Astrocyte (in vitro differentiated cells and primary cell): ENCODE results near the gene ABCG4. TPM values are rescaled to one million over a fixed set of nuclear protein-coding genes. Genes with fewer than 3 reads are reported as not detected.

Experiments used
- DNase-seq: peaks from one replicate; pipeline ENCODE4 v3.0.0-alpha.2; 2010; ENCODE audit warnings: low read depth
- FAIRE-seq: peaks from 2 replicates; lab custom pipeline; 2011; peaks lifted over from hg19 to GRCh38; lab: Jason Lieb, UNC
- H2AFZ ChIP-seq: 2 replicates; pipeline ENCODE4 v1.6.0; 2012; ENCODE audit warnings: low read depth, low read length, inconsistent platforms
- H3K27ac ChIP-seq: 2 replicates; pipeline ENCODE4 v1.5.1; 2011; ENCODE audit warnings: low read depth, low read length, inconsistent platforms
- H3K27me3 ChIP-seq: 2 replicates; pipeline ENCODE4 v1.6.0; 2011; ENCODE audit warnings: low read length, inconsistent platforms; ENCODE audit not compliant: insufficient read depth
- H3K36me3 ChIP-seq: 2 replicates; pipeline ENCODE4 v1.5.1; 2011; ENCODE audit warnings: low read length, inconsistent platforms; ENCODE audit not compliant: insufficient read depth
- H3K4me1 ChIP-seq: 2 replicates; pipeline ENCODE4 v1.5.1; 2011; ENCODE audit warnings: low read length, inconsistent platforms; ENCODE audit not compliant: insufficient read depth
- H3K4me2 ChIP-seq: 2 replicates; pipeline ENCODE4 v1.6.0; 2012; ENCODE audit warnings: low read length, inconsistent platforms
- H3K4me3 ChIP-seq: 2 replicates; pipeline ENCODE4 v1.5.1; 2011; ENCODE audit warnings: low read depth, mild to moderate bottlenecking, low read length, inconsistent platforms; ENCODE audit not compliant: insufficient read depth
- H3K79me2 ChIP-seq: 2 replicates; pipeline ENCODE4 v1.6.0; 2012; ENCODE audit warnings: mild to moderate bottlenecking, low read length, inconsistent platforms; ENCODE audit not compliant: insufficient read depth
- H3K9ac ChIP-seq: 2 replicates; pipeline ENCODE4 v1.6.0; 2012; ENCODE audit warnings: mild to moderate bottlenecking, low read length, inconsistent platforms
- H3K9me3 ChIP-seq: 2 replicates; pipeline ENCODE4 v1.5.1; 2012; ENCODE audit warnings: low read depth, mild to moderate bottlenecking, low read length, inconsistent platforms; ENCODE audit not compliant: insufficient read depth
- H4K20me1 ChIP-seq: 2 replicates; pipeline ENCODE4 v1.6.0; 2012; ENCODE audit warnings: low read length, inconsistent platforms; ENCODE audit not compliant: insufficient read depth
- H3K27ac Mint-ChIP-seq: one replicate; pipeline ENCODE4 v1.8.0; 2021; ENCODE audit warnings: mild to moderate bottlenecking, mixed read lengths; ENCODE audit not compliant: unreplicated experiment
- H3K27me3 Mint-ChIP-seq: one replicate; pipeline ENCODE4 v1.8.0; 2021; ENCODE audit warnings: low read depth, mixed read lengths; ENCODE audit not compliant: unreplicated experiment
- H3K36me3 Mint-ChIP-seq: one replicate; pipeline ENCODE4 v1.8.0; 2021; ENCODE audit warnings: low read depth, mixed read lengths; ENCODE audit not compliant: unreplicated experiment
- H3K4me1 Mint-ChIP-seq: one replicate; pipeline ENCODE4 v1.8.0; 2021; ENCODE audit warnings: low read depth, mixed read lengths; ENCODE audit not compliant: unreplicated experiment
- H3K4me3 Mint-ChIP-seq: one replicate; pipeline ENCODE4 v1.8.0; 2021; ENCODE audit warnings: mild to moderate bottlenecking, moderate library complexity, mixed read lengths; ENCODE audit not compliant: unreplicated experiment
- H3K9me3 Mint-ChIP-seq: one replicate; pipeline ENCODE4 v1.8.0; 2021; ENCODE audit warnings: mild to moderate bottlenecking, mixed read lengths; ENCODE audit not compliant: unreplicated experiment
- EZH2 ChIP-seq: IDR thresholded peaks from 2 replicates; pipeline ENCODE4 v1.6.1; 2012; ENCODE audit warnings: mild to moderate bottlenecking, low read length, inconsistent platforms; ENCODE audit not compliant: insufficient read depth
- total RNA-seq: library from RNA; stranded (reverse); gene quantifications from 2 replicates; pipeline ENCODE4 v1.2.1, GENCODE V29; 2021
- TF ChIP-seq, protein P1 (sequence below): IDR thresholded peaks from 2 replicates; pipeline ENCODE4 v1.5.1; 2011; ENCODE audit warnings: low read depth, mild to moderate bottlenecking, inconsistent platforms, low read length, moderate library complexity; ENCODE audit not compliant: insufficient read depth

ABCG4 gene
- total RNA-seq, 1 donor from 2014 or later: 1.5 TPM

DNA sequence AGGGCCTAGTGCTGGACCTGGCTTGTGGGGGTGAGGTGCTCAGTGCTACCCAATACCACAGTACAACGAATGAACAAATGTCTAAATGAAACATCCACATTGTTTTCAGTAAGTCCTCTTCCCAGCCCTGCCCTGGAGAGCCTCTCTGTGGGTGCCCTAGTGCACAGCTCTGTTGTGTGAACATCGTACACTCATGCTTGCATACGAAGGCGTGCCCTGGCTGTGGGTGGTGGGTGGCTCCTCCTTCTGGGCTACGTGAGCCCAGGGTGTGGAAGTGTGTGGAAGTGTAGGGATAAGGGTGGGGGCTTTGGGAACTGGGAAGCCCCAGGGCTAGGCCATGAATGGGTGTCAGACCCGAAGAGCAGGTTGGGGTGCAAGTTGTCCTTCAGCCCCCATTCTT lies 19.1 kb downstream of the ABCG4 start:
- Mint-ChIP-seq H3K4me1 (peaks cover 8% of the 10 kb centered on the region), H3K36me3 (peaks cover 2% of the 10 kb centered on the region), H3K9me3 (no peaks in the 10 kb centered on the region), H3K4me3 (peak overlapping the region; percentile 73), H3K27me3 (peaks cover 4% of the 10 kb centered on the region), H3K27ac (peak overlapping the region; percentile 66)
- Histone ChIP-seq H2AFZ (peak overlapping the region; percentile 30), H3K4me3 (no peak overlapping the region), H4K20me1 (no peaks in the 10 kb centered on the region), H3K4me1 (peaks cover 15% of the 10 kb centered on the region), H3K27ac (no peak overlapping the region), H3K27me3 (no peaks in the 10 kb centered on the region), H3K9me3 (no peaks in the 10 kb centered on the region), H3K4me2 (no peak overlapping the region), H3K9ac (no peak overlapping the region), H3K36me3 (no peaks in the 10 kb centered on the region), H3K79me2 (no peaks in the 10 kb centered on the region)
- DNase-seq (no peak), FAIRE-seq (no peak)
- no peak for TF ChIP-seq EZH2
- TF ChIP-seq, protein P1, sequence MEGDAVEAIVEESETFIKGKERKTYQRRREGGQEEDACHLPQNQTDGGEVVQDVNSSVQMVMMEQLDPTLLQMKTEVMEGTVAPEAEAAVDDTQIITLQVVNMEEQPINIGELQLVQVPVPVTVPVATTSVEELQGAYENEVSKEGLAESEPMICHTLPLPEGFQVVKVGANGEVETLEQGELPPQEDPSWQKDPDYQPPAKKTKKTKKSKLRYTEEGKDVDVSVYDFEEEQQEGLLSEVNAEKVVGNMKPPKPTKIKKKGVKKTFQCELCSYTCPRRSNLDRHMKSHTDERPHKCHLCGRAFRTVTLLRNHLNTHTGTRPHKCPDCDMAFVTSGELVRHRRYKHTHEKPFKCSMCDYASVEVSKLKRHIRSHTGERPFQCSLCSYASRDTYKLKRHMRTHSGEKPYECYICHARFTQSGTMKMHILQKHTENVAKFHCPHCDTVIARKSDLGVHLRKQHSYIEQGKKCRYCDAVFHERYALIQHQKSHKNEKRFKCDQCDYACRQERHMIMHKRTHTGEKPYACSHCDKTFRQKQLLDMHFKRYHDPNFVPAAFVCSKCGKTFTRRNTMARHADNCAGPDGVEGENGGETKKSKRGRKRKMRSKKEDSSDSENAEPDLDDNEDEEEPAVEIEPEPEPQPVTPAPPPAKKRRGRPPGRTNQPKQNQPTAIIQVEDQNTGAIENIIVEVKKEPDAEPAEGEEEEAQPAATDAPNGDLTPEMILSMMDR: no peak

DNA sequence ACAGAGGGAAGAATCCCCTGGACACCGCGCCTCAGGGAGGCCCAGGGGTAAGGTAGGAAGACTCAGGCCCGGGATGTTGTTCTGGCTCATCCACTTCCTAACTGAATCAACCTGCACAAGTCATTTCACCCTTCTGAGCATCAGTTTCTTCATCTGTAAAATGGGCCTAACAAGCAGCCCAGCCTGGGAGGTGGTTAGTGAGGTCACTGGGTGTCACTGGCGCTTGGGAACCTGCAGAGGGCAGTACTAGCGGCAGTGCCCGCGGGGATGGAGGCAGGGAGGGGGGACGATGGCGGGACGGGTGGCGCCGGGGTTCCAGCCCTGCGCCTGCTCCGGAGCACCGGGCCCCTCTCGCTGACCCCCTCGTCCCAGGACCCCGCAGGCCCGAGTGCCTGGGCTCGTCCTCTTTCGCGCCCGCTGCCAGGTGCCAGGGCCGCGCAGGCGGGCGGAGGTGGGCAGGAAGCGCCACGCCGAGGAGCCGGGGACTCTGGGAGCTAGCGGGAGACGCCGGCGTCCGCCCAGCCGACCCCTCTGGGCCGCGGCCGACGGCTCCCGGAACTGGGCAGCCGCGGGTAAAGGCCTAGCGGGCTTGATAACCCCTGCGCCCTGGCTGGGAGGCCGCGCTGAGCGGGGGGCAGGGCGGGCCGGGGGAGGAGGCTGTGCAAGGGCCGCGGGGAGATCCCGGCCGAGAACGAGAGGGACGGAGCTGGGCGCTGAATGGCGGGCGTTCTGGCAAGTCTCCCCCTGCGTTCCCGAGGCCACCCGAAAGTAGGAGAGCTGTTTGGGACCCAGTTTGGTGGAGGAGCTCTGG lies 19.8 kb downstream of the ABCG4 start, which contains the start of gene NLRX1:
Gene NLRX1, plus strand, starts transcription at position 255 of the 811 bp plus-strand sequence. CDS start 2,679 bp downstream, outside the sequence.
- H3K9me3 ChIP-seq: no peaks in the 10 kb centered on the region
- no peaks in the 10 kb centered on the region for H3K27me3 ChIP-seq
- peaks cover 2% of the 10 kb centered on the region for H3K36me3 Mint-ChIP-seq
- H3K4me1 Mint-ChIP-seq: peaks cover 8% of the 10 kb centered on the region
- H3K4me1 ChIP-seq: peaks cover 15% of the 10 kb centered on the region
- H3K36me3 ChIP-seq: no peaks in the 10 kb centered on the region
- peak within 1 kb of the TSS; percentile 81 for H3K9ac ChIP-seq
- peak within 1 kb of the TSS; percentile 85 for H3K27ac Mint-ChIP-seq
- peak within 1 kb of the TSS; percentile 86 for H3K4me3 Mint-ChIP-seq
- peak within 1 kb of the TSS; percentile 51 for H3K27ac ChIP-seq
- FAIRE-seq (no peak), DNase-seq (peak; percentile 65)
- H3K4me2 ChIP-seq: peak within 1 kb of the TSS; percentile 90
- H3K27me3 Mint-ChIP-seq: no peaks in the 10 kb centered on the region
- H3K79me2 ChIP-seq: no peaks in the 10 kb centered on the region
- H4K20me1 ChIP-seq: no peaks in the 10 kb centered on the region
- peak within 1 kb of the TSS; percentile 61 for H3K4me3 ChIP-seq
- no peaks in the 10 kb centered on the region for H3K9me3 Mint-ChIP-seq
- TF ChIP-seq, protein P1: peak; percentile 59
- no peak for TF ChIP-seq EZH2
- peak within 1 kb of the TSS; percentile 91 for H2AFZ ChIP-seq
